Activated CD4-positive, CD25-positive, alpha-beta regulatory T cell treated with anti-CD3 and anti-CD28 coated beads, Interleukin-2, amount 50 U/mL, for 24 hours (primary cell): Measurements from ENCODE around the gene KLHL5.

ENCODE experiments used
- ATAC-seq, 2 donors: fragments of 150-1000 bp; cut with Tn5 transposase; one replicate each; pipeline ENCODE4 v1.10.0; 2021; ENCODE audit warnings: mild to moderate bottlenecking in 1 of 2, moderate library complexity in 1 of 2

The KLHL5 gene

DNA sequence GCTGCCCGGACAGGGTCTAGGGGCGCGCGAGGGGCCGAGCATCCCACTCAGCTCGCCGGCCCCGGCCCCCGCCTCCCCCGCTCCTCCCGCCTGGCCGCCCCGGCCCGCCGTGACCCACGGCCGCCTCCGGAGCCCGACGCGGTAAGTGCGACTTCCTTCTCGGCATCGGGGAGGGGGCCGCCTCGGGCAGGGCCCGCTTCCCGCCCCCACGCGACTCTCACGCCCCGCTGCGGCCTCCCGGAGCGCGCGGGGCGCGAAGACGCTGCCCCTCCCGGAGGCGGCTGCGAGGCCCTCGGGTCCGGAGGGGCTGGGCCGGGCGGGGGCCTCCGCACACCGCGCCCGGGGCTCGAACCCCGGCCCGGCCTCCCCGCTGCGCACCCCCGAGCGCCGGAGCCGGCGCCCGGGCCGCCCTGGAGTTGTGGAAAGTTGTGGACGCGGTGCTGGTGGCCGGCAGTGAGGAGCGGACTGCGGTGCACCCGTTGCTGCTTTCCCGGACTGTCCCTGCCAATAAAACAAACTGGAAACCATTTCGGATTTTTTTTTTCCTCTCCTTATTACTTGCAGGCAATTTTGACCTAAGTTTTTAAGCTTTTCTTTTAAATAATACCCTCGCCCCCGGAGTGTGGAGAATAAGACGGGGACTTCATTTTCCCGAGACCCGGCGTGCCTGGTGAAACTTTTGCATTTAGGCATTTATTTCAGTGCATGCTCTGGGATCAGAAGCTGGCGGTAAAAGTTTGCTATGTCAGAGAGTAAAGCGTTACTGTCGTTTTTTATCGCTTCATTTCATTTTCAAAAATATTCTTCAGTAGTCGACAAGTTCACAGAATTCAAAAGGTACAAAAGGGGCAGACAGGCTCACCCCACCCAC, 16.8 kb upstream of the KLHL5 start:
- ATAC-seq, result peak; percentile 11 to 12

DNA sequence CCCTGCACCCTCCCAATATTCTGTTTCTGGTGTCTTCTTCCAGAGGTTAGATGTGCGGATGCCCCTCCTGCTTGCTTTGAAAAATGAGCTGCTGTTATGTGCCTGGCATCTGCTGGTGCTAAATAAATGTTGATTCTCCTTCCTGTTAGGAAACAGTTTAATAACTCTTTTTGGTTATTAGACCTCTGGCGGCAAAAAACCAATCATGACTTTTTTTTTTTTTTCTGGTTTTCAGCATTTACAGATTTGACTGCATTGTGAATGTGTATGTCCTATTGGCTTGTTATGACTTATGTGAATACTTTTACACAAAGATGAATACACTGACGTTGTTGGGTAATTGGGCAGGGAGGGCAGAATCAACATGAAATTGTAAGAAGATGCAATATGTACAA, 16.2 kb upstream of the KLHL5 start:
- ATAC-seq, result peak in 1 of 2 donors; percentile 11

DNA sequence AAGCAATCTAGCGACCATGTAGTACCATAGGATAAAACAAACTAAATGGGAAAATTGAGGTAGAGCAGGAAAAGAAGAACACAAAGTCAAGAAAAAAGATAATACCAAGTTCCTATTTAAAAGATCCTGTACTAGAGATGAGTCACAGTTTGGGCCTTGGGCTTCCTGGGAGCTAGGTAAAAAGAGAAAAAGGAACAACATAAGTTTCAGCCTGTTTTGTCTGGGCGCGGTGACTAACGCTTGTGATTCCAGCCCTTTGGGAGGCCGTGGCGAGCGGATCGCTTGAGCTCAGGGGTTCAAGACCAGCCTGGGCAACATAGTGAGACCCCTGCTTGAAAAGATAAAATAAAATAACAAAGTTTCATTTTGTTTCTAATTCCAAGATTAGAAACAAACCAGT, 15.8 kb upstream of the KLHL5 start:
- ATAC-seq, result no peak

DNA sequence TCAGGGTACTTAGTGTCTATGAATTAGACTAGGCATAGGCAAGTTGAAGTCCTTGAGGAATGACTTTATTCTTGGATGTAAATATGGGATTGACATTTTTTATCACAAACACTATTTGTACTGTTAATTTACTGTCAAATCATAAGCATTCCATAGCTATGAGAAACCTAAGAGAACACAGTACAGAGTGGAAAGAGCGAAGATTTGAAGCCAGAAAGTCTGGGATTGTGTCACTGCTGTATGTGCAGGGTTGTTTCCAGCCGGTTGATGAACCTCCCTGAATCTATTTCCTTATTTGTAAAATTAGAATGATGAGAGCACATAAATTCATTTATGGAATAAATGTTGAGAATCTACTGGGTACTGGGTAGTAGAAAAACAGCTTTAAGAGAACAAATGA, 14.4 kb upstream of the KLHL5 start:
- no peak for ATAC-seq

DNA sequence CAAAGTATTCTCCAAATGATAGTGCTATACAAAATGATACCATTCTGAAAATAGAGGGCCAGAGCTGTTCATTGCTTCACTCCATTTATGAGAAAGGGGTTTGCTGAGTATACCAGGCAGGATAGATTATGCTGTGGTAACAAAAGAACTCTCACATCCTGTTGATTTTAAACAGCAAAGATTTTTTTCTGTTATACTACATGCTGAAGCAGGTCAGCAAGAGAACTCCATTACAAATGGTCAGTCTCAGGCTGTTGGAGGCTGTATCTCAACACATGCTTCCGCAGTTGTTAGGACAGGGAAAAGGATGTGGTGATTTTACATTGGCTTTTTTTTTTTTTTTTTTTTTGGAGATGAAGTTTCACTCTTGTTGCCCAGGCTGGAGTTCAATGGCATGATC, 13.7 kb upstream of the KLHL5 start:
- no peak for ATAC-seq

DNA sequence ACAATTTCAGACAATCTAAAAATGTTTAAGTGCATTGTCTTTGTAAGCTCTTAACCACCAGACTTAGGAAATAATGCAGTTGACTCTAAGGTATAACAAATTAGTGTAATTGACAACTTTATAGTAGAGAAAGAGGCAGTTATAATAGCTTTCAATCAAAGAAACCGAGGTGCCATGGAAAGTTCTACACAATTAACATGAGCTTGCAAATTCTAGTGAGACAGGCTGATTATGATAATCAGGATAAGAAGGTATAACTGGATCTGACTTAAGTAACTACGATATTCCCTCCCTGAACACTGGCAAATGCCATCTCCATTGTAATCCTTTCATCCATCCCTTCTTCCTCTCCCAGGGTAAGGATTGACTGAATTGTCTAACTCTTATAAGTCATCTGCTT, 11.4 kb upstream of the KLHL5 start:
- ATAC-seq, result no peak

DNA sequence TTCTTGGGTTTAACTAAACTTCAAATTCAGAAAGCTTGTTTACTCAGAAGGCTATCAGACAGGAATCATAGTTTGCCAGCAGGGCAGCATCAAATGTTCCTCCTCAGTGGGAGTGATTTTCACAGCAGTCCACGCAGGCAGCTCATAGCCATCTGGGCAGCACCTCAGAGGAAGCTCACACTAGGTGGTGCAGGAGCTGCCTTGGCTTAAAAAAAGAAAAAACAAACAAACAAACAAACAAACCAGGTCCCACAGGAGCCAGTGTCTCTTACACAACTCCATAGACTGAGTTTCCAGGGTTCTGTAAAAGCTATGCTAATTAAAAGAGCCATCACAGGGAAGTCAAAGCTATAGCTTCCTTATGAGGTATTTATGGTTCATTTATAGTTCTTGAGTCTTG, 10.5 kb upstream of the KLHL5 start:
- ATAC-seq, result no peak

DNA sequence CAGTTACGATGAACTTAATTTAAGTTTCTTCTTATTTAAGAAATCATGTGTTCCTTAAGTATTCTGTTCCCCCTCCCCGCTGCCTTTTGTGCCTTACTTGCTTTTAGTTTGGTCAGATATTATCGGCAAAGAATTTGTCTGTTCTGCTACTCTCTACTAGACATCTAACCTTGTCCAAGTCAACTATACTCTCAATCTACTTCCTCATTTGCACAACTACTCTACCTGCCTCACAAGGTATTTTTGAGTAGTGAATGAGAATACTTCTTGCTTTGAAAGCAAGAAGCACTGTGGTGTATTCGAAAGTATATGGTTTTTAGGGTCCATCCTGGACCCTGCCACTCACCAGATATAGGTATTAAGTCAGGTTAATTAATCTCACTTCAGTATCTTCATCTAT, 8.0 kb upstream of the KLHL5 start:
- ATAC-seq, result no peak

DNA sequence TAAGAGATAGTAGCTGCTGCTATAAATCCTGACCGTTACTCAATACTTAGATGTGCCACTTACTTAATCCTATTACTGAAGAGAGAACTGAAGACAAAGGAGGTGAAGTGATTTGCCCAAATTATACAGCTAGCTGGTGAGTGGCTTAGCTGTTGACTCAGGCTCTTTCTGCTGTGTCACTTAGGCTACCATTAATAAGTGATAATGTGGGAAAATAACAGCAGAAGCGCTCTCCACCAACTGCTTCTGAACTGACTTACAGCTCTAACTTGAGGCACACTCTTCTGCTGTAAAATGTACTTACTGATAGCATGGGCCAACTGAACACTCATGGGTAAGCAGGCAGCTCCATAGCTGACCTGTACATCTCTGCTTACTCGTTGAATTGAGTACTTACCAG, 7.5 kb upstream of the KLHL5 start:
- ATAC-seq, result no peak

DNA sequence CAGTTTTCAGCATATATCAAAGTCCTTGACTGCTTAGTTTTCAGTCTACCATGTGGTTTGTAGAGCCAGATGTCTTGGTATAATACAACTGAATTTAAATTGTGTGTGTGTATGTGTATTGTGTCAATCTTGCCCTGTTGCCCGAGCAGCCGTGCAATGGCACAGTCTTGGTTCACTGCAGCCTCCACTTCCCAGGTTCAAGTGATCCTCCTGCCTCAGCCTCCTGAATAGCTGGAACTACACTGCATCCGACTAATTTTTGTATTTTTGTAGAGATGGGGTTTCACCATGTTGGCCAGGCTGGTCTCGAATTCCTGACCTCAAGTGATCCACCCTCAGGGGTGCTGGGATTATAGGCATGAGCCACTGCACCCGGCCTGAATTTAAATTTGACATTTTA, 6.0 kb upstream of the KLHL5 start:
- no peak for ATAC-seq

DNA sequence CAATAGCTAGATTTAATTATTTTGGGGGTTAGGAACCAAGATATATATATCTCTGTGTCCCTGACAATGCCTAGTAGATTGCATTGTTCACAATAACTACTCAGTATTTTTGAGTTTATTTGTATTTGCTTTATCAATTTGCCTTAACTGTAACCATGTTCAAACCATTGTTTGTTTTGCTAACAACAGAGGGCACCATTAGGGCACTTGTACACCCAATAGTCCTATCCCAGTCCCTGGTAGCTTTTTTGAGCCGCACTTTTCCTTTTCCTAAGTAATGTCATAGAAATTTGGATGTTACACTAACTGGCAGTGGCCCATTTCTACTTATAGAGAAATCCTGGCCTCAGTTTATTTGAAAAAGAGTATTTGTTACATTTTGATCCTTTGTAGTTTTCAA, 575 bp upstream of the KLHL5 start:
- ATAC-seq, result no peak

DNA sequence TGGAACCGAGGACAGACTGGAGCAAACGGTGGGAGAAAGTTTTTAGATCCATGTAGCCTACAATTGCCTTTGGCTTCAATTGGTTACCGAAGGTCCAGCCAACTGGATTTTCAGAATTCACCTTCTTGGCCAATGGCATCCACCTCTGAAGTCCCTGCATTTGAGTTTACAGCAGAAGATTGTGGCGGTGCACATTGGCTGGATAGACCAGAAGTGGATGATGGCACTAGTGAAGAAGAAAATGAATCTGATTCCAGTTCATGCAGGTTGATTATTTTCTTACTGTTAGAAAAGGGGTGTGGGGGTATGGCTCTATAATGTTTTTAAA, 702 bp downstream of the KLHL5 start:
- no peak for ATAC-seq

DNA sequence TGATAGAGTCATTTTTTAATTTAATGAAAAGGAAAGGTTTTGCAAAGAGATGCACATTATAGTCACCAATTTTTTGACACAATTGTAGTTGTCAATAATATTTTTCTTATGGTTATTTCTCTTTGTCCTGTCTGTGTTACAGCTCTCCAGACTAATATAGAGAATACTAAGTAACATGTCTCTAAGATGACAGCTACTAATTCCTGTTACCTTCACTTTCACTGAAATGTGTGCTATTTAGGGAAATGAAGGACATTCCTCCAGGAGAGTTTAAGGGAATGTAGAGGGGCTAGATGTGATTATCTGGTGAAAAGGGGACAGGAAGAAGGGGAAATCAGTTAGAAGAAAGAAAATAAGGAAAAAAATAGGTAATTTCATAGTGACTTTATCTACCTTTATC, 1.4 kb downstream of the KLHL5 start:
- no peak for ATAC-seq

DNA sequence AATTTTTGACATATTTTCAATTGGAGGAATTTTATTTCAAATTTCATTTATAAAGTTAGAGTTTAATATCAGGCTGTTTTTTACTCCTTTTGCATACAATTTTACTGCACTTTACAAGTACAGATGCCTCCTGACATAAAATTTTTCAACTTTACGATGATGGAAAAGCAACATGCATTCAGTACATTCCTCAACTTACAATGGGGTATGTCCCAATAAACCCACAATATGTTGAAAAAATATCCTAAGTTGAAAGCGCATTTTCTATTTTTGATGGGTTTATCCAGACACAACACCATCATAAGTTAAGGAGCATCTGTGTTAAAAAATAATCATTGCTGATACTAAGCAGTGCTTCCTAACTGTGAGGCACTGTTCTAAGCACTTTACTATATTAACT, 4.3 kb downstream of the KLHL5 start:
- ATAC-seq, result no peak

DNA sequence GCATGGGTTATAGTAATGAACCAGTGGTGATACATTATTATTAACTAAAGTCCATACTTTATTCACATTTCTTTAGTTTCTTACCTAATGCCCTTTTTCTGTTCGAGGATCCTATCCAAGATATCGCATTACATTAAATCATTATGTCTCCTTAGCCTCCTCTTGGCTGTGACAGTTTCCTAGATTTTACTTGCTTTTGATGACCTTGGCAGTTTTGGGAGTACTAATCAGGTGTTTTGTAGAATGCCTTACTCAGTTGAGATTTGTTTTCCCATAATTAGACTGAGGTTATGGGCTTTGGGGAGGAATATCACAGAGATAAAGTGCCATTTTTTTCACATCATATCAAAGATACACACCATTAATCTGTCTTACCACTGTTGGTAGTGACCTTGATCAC, 5.0 kb downstream of the KLHL5 start:
- no peak for ATAC-seq

DNA sequence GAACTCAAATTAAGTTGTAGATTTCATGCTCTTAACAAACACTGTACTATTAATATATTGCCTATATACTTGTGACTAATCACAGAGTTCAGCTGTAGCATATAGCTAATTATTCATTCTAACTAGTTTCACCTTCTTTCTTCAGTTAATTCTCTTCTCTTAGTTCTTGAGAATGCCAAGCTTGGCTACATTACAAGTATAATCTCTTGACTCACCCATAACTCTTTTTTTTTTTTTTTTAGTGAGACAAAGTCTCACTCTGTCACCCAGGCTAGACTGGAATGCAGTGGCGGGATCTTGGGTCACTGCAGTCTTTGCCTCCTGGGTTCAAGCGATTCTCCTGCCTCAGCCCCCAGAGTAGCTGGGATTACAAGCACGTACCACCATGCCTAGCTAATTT, 5.4 kb downstream of the KLHL5 start:
- ATAC-seq, result no peak

DNA sequence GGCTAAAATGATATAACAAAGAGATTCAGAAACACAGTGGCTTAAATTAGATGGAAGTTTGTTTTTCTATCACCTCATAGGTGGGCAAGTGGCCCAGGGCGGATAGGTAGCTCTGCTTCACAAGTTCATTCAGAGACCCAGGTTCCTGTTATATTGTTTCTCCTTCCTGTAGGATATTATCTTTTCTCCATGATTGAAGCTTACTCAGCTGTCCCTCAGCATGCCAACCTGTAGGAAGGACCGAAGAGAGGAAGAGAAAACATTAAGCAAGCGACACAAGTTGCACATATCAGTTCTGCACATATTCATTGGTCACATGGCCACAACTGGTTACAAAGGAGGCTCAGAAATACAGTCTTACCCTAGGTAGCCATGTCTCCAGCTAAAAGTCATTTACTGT, 6.9 kb downstream of the KLHL5 start:
- no peak for ATAC-seq

DNA sequence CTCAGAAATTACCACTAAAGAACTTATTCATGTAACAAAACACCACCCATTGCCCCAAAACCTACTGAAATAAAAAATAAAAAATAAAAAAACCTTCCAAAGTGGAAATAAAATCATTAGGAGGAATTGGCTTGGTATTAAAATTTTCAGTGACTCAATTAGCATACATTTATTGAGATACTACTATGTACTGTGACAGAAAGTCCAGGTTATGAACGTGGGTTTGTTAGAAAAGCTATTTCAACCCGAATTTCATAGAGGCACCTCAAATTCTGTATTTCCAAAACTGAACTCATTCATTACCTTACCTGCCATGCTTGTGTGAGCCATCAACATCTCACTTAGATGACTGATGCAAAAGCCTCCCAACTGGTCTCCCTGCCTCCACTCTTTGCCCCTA, 16.8 kb downstream of the KLHL5 start:
- ATAC-seq, result no peak

DNA sequence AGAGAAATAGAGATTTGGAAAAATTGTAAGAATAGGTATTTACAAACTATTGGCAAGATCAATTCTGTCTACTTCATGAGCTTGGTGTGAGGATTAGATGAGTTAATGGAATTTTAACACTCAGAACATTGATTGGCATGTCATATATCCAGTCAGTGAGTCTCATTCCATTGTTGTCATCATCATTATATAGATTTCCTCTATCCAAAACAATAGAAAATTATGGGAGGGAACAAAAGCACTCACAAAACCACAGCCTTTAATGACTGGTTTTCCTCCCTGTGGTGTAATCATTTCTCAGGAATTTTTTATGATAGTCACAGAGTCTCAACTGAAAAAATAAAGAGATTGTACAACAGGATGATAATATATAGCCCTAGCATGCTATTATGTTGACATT, 21.1 kb downstream of the KLHL5 start:
- ATAC-seq, result no peak

DNA sequence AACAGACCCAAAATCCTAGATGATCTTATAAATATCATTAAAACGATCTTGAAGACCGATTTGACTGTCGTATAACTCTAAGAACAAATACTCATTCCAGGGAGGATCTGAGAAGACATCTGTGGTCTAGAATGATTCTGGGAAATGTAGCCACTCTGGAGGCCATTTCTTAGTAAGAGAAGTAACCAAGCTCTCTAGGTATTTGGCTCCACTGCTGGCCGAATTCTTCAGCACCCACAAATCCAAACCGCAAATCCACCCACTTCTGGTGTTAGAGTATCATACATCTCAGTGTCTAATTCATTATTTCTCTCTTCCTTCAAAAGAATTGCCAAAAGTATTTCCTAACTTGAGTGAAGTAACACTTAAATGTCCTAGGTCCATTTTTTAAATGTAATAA, 23.9 kb downstream of the KLHL5 start:
- no peak for ATAC-seq

DNA sequence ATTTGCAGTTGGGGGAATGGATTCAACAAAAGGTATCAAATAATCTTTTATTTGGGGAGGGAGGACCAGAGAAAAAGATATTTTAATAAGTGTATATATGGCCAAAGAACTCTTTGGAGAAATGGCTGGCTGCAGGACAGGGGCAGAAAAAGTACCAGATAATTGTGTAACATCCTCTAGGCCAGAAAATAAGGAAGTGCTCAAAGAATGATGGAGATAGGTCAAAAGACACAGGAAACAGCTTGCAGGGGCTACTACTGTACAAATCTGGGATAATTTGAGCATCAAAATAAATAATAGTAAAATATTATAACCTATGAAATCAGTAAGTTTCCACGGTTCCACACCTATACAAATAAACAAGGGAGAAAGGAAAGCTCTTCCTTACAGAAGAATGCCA, 34.8 kb downstream of the KLHL5 start:
- ATAC-seq, result no peak

DNA sequence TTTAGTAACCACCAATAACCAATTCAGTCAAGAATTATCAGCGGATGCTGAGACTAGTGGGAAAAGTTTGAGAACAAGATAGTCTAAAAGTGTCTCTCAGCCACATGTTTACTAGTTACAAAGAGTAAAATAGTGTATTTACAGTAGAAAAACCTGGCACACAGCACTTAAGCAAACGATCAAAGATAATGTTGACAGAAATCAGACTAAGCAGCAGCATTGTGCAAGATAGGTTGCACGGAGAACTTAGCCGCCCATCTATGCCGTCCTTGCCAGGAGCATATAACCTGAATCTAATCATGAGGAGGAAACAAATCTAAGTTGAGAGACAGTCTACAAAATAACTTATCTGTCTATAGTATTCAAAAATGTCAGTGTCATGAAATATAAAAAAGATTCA, 35.3 kb downstream of the KLHL5 start:
- no peak for ATAC-seq

DNA sequence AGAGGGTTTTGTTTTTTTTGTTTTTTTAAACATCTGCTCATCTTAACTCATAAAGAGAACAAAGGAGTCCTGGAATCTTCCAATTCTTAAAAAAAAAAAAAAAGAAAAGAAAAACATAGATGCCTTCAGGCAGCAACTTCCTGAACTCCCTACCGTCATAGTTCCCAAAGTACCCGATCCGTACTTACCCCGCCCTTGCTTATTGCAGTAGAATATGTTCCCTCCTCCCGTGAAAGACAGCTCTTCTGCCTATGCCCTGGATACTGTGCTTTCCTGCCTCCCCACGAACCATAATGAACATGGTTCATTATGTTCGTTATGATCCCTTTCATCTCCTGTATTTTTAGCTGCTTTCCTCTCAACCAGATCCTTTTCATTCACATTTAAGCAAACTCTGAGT, 40.3 kb downstream of the KLHL5 start:
- ATAC-seq, result no peak

DNA sequence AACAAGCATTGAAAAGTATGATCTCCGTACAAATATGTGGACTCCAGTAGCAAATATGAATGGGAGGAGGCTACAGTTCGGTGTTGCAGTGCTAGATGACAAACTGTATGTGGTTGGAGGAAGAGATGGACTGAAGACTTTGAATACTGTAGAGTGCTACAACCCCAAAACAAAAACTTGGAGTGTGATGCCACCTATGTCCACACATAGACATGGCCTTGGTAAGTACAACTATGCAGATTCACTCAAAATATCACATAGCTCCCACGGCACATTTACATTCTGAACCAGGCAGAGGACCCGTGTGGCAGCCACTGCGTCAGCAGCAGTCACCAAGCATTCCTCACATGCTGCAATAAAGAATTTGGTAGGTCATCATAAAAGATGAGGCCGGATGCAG, 41.3 kb downstream of the KLHL5 start:
- ATAC-seq, result no peak

DNA sequence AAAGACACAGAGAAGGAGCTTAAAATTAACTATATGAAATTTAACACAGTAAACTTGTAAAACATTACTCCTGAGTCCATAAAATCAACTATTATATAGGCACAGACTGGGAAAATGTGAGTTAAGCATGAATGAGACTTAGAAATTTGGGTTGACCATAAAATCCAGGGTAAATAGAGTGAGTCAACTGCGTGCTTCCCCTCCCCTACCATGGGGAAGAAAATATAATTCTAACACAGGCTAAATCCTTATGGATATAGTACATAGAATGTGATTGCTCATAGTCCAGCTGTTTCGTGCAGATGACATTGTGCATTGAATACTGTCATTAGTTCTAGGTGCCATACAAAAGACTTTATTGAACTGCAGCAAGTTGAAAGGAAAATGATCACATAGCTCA, 42.2 kb downstream of the KLHL5 start:
- ATAC-seq, result no peak

DNA sequence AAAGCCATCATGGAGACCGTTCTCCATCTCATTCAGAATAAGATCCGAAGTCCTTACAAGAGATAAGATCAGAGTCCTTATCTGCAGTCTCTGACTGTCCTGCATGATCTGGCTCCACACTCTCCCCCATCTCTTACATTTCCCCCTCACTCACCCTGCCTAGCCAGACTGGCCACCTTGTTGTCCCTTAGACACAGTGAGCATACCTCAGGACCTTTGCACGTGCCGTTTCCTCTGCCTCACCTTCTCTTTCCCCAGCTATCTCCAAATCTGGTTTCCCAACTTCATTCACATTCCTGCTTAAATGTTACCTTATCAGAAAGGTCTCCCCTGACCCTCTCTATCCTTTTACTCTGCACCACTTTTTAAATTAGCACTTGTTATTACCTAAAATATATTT, 44.0 kb downstream of the KLHL5 start:
- no peak for ATAC-seq
